IPS-NIHi7 (cell line): ENCODE measurements around the gene BRCA1.
"Not testable (repeated sequence)": the region's sequence is repeated elsewhere in the genome, so short reads cannot be mapped to it uniquely, and the experiment has no call there.

Source experiments
- DNase-seq: peaks from one replicate; pipeline ENCODE4 v3.0.0; 2012; ENCODE audit warnings: mixed read lengths; ENCODE audit errors: extremely low spot score

Gene BRCA1

GRCh38 chr17:43003542-43004172, 121.5 kb downstream of the BRCA1 start:
- DNase-seq: no peak

- not testable (repeated sequence) for DNase-seq
Measured at GRCh38 chr17:43000894-43001293, 124.3 kb downstream of the BRCA1 start.

GRCh38 chr17:42999003-42999525, 126.1 kb downstream of the BRCA1 start:
- DNase-seq: no peak

- peak; percentile 95 for DNase-seq
Measured at GRCh38 chr17:42997984-42998938, 126.9 kb downstream of the BRCA1 start, which contains the start of gene RPL27. TSS of gene RPL27 (plus strand) at chr17:42998419. CDS start at chr17:42998751, 332 bp downstream.

GRCh38 chr17:42997390-42997983, 127.7 kb downstream of the BRCA1 start:
- DNase-seq: no peak
